Hematopoietic multipotent progenitor cell (in vitro differentiated cells): ENCODE data around the gene MYH14. TPM values are rescaled to one million over a fixed set of nuclear protein-coding genes. Genes with fewer than 3 reads are reported as not detected.
A peak's percentile ranks its signal among the peaks of the same experiment; 100 is the strongest.

Experiments used
- DNase-seq, 3 donors: peaks; one replicate each; pipeline ENCODE4 v3.0.0-alpha.2; 2011 to 2015; ENCODE audit warnings: low read depth in 2 of 3, low spot score in 2 of 3
- small RNA-seq: library from RNA; depleted of rRNA; stranded (forward); fragments of <200 nt; gene quantifications from one replicate; pipeline ENCODE3, GENCODE V24; 2012
- total RNA-seq: library from RNA; depleted of rRNA; stranded (reverse); fragments of >200 nt; gene quantifications from one replicate; pipeline ENCODE4 v1.2.3, GENCODE V29; 2012

The MYH14 gene
- total RNA-seq, 1 donor: under 0.01 TPM

- DNase-seq: no peak
Measured at GRCh38 chr19:50356691-50357177, 153.3 kb downstream of the MYH14 start.

GRCh38 chr19:50357178-50358100, 154.0 kb downstream of the MYH14 start:
- DNase-seq: peak; percentile 76 to 94 (median 84)

DNA sequence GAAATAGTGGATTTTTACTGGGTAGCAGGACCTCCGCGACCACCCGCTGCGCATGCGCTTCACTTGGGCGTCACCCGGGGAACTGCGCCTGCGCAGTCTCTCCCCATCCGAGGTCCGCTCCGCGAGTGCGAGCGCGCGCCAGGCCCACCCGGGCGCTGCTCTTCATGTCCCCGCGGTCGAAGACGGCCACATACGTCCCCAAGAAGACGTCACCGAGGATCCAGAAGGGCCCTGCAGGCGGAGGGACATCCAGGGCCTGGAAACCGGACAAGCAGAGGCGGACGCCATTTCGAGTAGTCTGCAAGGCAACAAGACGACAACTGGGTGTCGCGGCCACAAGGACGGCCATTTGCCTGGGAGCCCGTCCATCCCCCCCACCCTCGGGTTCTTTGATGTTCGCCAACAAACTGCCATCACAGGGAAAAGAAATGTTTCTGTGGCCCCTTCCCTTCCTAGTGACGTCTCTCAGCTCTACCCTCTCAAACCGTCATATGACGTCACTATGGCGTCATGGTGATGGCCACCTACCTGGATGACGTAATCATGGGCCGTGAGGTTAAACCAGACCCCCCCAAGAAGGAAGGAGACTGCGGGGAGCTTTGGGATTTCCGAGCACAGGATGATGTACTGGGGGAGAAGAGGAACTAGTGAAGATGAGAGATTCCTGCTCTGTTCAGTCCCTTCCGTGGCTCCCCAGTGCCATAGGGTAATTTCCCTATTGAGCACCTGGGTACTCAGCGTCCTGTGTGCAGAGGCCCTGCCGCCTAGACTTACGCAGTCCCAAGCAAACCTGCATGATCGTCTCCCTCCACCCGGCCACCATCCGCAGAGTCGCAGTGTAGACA, 155.3 kb downstream of the MYH14 start:
- DNase-seq: peak; percentile 76 to 88 (median 81)

DNA sequence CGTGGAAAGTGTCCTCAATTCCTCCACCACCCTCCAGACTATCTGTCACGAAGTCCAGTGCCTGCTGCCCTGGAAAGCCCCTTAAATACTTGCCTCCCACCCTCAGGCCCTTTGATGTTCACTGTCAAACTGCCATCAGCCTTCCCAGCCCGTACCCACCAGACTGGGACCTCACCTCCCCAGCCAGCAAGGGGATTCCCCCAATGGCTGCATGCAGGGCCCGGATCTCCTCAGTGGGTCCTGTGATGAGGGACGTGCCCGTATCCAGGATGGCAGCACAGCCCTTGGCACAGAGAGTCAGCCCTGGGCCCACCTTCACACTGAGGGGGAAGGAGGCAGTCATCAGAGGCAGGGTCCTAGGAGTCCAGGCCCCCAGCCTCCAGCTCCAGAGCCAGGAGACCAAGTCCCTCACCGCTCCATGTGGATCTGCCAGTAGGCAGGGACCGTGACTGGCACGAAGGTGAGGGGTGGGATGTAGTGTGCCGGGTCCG, 156.0 kb downstream of the MYH14 start:
- DNase-seq: no peak

Small RNAs within 50 kb of the gene (small RNA-seq; reads per million reads assigned to genes)
- not detected for gene RF00017

Other genes starting within 250 kb of the MYH14 start
- gene SIGLEC11, start 242.4 kb upstream of the MYH14 start, total RNA-seq: under 0.01 TPM
- gene VRK3, start 178.2 kb upstream of the MYH14 start, total RNA-seq: 50.4 TPM
- 8.6 TPM for gene ZNF473, start 177.6 kb upstream of the MYH14 start, total RNA-seq
- gene IZUMO2, start 40.3 kb upstream of the MYH14 start, total RNA-seq: not detected
- 0.27 TPM for gene KCNC3, start 125.8 kb downstream of the MYH14 start, total RNA-seq
- gene NAPSA, start 162.0 kb downstream of the MYH14 start, total RNA-seq: 0.27 TPM
- gene NR1H2, start 172.8 kb downstream of the MYH14 start, total RNA-seq: 127 TPM
- 85.6 TPM for gene POLD1, start 180.7 kb downstream of the MYH14 start, total RNA-seq
- gene SPIB, start 215.3 kb downstream of the MYH14 start, total RNA-seq: 2.4 TPM
- 0.27 TPM for gene MYBPC2, start 229.3 kb downstream of the MYH14 start, total RNA-seq